ENCODE measurements around the gene SYNE3.

Gene SYNE3

DNA sequence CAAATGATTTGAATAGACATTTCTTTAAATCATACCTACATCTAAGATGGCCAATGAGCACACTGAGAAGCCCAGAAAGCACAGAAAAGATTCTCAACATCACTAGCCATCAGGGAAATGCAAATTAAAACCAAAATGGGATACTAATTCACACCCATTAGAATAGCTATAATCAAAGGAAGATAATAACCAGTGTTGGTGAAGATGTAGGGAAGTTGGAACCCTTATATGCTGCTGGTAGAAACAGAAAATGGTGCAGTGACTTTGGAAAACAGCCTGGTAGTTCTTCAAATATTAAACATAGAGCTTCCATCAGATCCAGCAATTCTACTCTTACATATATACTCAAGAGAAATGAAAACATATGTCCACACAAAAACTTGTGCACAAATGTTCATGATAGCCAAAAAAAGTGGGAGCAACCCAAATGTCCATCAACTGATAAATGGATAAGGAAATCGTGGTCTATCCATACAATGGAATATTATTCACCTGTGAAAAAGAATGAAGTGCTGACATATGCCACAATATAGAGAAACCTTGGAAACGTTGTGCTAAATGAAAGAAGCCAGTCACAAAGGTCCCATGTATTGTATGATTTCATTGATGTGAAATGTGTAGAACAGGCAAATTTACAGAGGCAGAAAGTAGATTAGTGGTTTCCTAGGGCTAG, 24.4 kb downstream of the SYNE3 start:
- TF ChIP-seq, protein P1, sequence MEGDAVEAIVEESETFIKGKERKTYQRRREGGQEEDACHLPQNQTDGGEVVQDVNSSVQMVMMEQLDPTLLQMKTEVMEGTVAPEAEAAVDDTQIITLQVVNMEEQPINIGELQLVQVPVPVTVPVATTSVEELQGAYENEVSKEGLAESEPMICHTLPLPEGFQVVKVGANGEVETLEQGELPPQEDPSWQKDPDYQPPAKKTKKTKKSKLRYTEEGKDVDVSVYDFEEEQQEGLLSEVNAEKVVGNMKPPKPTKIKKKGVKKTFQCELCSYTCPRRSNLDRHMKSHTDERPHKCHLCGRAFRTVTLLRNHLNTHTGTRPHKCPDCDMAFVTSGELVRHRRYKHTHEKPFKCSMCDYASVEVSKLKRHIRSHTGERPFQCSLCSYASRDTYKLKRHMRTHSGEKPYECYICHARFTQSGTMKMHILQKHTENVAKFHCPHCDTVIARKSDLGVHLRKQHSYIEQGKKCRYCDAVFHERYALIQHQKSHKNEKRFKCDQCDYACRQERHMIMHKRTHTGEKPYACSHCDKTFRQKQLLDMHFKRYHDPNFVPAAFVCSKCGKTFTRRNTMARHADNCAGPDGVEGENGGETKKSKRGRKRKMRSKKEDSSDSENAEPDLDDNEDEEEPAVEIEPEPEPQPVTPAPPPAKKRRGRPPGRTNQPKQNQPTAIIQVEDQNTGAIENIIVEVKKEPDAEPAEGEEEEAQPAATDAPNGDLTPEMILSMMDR (IDR thresholded peaks at IDR 0.05; ENCODE audit: insufficient read depth, low read length, missing control alignments) = no peak
- DNase-seq (ENCODE audit: low read depth, low spot score) = no peak
- POLR2A ChIA-PET = no interaction called here
- H3K4me3 ChIP-seq (ENCODE audit: low read depth, low read length) = no peak overlapping the region
- CTCF ChIA-PET = interaction anchor here (1.0 to 1.4 kb wide), 2 partner anchors 50 to 502 kb away, joined by 3 to 4 read pairs; no protein-coding TSS in a partner anchor

- POLR2A ChIA-PET = no interaction called here
- DNase-seq (ENCODE audit: low read depth, low spot score) = no peak
These were observed 25.6 kb downstream of the SYNE3 start for GRCh38 chr14:95490727-95491451.

DNA sequence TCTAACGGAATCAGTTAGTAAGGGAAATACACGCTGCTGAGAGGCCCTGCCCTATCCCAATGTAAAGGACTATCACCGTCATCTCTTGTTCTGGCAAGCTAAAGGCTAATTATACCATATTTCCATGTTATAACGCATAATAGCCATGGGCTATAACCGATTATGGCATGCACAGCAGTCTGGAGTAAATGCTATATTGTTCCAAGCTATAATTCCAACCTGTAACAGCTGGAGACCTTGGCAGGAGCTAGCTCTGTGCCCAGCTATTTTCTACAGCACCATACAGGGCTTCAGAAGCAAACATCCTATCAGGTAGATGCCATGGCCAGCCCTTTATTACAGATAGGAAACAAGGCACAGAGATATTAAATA, 26.3 kb downstream of the SYNE3 start:
- DNase-seq (ENCODE audit: low read depth, low spot score) = no peak
- CTCF ChIA-PET = interaction anchor here (1.0 to 1.3 kb wide), 3 partner anchors 33 to 47 kb away, joined by 3 to 4 read pairs (median 3); no protein-coding TSS in a partner anchor
- POLR2A ChIA-PET = no interaction called here
- TF ChIP-seq, protein P1 (IDR thresholded peaks at IDR 0.05; ENCODE audit: insufficient read depth, low read length, missing control alignments) = no peak
- H3K4me3 ChIP-seq (ENCODE audit: low read depth, low read length) = no peak overlapping the region

More at GRCh38 chr14:95490727-95491451, 25.6 kb downstream of the SYNE3 start:
- no peak overlapping the region for H3K4me3 ChIP-seq (ENCODE audit: low read depth, low read length)
- TF ChIP-seq, protein P1 (IDR thresholded peaks at IDR 0.05; ENCODE audit: insufficient read depth, low read length, missing control alignments) = no peak
- CTCF ChIA-PET = interaction anchor here (1.0 to 1.4 kb wide), 4 partner anchors 32 to 503 kb away, joined by 3 to 4 read pairs (median 4); no protein-coding TSS in a partner anchor

DNA sequence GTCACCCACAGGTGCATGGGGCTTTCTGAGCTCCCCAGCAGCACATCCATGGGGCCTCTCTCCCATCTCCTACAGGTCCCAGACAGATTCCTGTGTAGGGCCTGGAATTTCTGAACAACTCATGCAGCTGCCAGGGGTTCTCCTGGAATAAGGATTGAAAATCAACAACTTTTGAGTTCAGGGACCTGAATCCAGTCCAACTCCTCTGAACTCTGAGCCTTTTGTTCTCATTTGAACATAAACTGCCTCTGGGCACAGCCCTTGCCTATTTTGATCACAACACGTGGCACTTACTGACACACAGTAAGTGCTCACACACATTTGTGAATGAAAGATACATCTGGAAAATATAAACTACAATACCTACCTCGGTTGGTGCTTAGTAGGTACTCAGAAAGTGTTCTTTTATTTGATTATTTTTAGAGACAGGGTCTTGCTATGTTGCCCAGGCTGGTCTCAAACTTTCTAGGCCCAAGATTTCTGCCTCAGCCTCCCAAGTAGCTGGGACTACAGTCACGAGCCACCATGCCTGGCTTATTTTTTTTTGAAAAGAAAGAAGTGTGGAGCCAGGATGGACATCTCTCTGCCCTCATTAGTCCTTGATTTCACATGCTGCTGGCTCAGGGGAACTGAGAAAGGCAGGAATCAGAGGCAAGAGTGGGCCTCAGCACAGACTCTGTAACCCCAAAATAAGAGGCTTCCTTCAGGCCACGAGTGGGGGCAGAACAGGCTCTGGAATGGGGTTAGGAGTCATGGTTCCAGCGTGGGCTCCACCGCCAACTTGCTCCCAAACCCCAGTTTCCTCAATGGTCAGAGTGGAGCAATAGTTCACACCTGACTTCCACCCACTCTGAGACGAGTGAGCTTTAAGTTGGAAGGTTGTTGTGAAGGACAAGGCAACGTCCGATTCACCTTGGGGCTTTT, 27.0 kb downstream of the SYNE3 start:
- POLR2A ChIA-PET = no interaction called here

DNA sequence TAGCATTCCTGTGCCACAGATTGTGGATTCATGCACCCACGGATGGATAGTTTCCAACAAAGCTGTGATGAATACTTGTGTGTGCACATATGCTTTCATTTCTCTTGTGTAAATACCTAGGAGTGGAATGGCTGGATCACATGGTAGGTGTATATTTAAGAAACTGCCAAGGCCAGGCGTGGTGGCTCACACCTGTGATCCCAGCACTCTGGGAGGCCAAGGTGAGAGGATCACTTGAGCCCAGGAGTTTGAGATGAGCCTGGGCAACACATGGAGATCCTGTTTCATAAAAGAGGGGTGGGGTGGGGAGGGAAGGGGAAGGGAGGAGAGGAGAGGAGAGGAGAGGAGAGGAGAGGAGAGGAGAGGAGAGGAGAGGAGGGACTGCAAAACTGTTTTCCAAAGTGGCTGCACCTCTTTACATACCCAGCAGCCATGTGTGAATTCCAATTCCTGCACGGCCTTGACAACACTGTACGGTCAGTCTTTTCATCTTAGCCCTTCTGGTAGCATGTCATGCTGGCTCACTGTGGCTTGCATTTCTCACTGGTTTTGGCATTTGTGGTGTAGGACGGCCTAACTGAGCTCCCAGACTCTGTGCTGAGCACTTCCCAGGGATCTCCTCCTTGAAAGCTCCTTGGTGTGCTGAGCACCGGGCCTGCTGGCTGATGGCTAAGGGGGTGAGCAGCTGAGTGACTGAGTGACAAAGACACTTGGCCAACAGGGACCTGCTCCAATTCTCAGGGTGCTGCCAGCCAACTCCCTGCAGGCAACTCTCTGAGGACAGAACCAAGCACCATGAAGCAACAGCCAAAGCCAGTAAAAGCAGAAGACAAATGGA, 27.9 kb downstream of the SYNE3 start:
- H3K4me3 ChIP-seq (ENCODE audit: low read depth, low read length) = no peak overlapping the region
- DNase-seq (ENCODE audit: low read depth, low spot score) = no peak
- POLR2A ChIA-PET = no interaction called here
- CTCF ChIA-PET = interaction anchor here (0.5 to 1.4 kb wide), 3 partner anchors 10 to 39 kb away, joined by 3 read pairs; no protein-coding TSS in a partner anchor
- TF ChIP-seq, protein P1 (IDR thresholded peaks at IDR 0.05; ENCODE audit: insufficient read depth, low read length, missing control alignments) = no peak

More for the DNA sequence above, 27.0 kb downstream of the SYNE3 start:
- no peak for DNase-seq (ENCODE audit: low read depth, low spot score)
- TF ChIP-seq, protein P1 (IDR thresholded peaks at IDR 0.05; ENCODE audit: insufficient read depth, low read length, missing control alignments) = no peak
- no peak overlapping the region for H3K4me3 ChIP-seq (ENCODE audit: low read depth, low read length)
- CTCF ChIA-PET = interaction anchor here (1.0 to 1.4 kb wide), 5 partner anchors 11 to 47 kb away, joined by 3 to 4 read pairs (median 3); no protein-coding TSS in a partner anchor

Measured in AG04449 (cell line).